Hepatocyte (in vitro differentiated cells): ENCODE data around the gene AOPEP. TPM values are rescaled to one million over a fixed set of nuclear protein-coding genes. Genes with fewer than 3 reads are reported as not detected.

Experiments
- DNase-seq: peaks from one replicate; pipeline ENCODE4 v3.0.0-alpha.2; 2016; ENCODE audit warnings: low spot score
- H2AFZ ChIP-seq: fragments of 200-600 bp; sonication (generic); 2 replicates; pipeline ENCODE4 v1.6.0; 2016; ENCODE audit warnings: antibody characterized with exemption, mild to moderate bottlenecking
- H3K27ac ChIP-seq: fragments of 200-600 bp; sonication (generic); 2 replicates; pipeline ENCODE4 v1.5.1; 2016; ENCODE audit warnings: mild to moderate bottlenecking
- H3K27me3 ChIP-seq: fragments of 200-600 bp; sonication (generic); 2 replicates; pipeline ENCODE4 v1.6.1; 2016
- H3K36me3 ChIP-seq: fragments of 200-600 bp; sonication (generic); replicated peaks from 2 replicates; pipeline ENCODE4 v1.5.1; 2016; ENCODE audit warnings: low read depth; ENCODE audit not compliant: insufficient read depth
- H3K4me1 ChIP-seq: fragments of 200-600 bp; sonication (generic); 2 replicates; pipeline ENCODE4 v1.5.1; 2016; ENCODE audit warnings: mild to moderate bottlenecking, moderate library complexity; ENCODE audit not compliant: insufficient read depth
- H3K4me2 ChIP-seq: fragments of 200-600 bp; sonication (generic); 2 replicates; pipeline ENCODE4 v1.6.0; 2016
- H3K4me3 ChIP-seq: fragments of 200-600 bp; sonication (generic); 2 replicates; pipeline ENCODE4 v1.5.1; 2016; ENCODE audit warnings: mild to moderate bottlenecking
- H3K79me2 ChIP-seq: fragments of 200-600 bp; sonication (generic); 2 replicates; pipeline ENCODE4 v1.6.0; 2017; ENCODE audit warnings: mild to moderate bottlenecking
- H3K9me2 ChIP-seq: fragments of 200-600 bp; sonication (generic); replicated peaks from 2 replicates; pipeline ENCODE4 v1.6.0; 2017; ENCODE audit warnings: mild to moderate bottlenecking; ENCODE audit not compliant: insufficient read depth
- H3K9me3 ChIP-seq: fragments of 200-600 bp; sonication (generic); 2 replicates; pipeline ENCODE4 v1.5.1; 2016; ENCODE audit warnings: low read depth, mild to moderate bottlenecking
- H4K20me1 ChIP-seq: fragments of 200-600 bp; sonication (generic); 2 replicates; pipeline ENCODE4 v1.6.0; 2016; ENCODE audit warnings: mild to moderate bottlenecking; ENCODE audit not compliant: insufficient read depth, poor library complexity, severe bottlenecking
- CTCF ChIP-seq: fragments of 200-600 bp; sonication (generic); IDR thresholded peaks from 2 replicates; pipeline ENCODE4 v1.5.1; 2016; ENCODE audit warnings: antibody characterized with exemption, mild to moderate bottlenecking; ENCODE audit not compliant: poor library complexity
- EZH2 ChIP-seq: fragments of 200-600 bp; sonication (generic); IDR thresholded peaks from 2 replicates; pipeline ENCODE4 v1.6.1; 2016; ENCODE audit warnings: antibody characterized with exemption, mild to moderate bottlenecking, borderline replicate concordance
- EZH2phosphoT487 ChIP-seq: fragments of 200-600 bp; sonication (generic); IDR thresholded peaks from one replicate; pipeline ENCODE4 v1.6.1; 2018; ENCODE audit warnings: antibody characterized with exemption, mild to moderate bottlenecking, low read depth, moderate library complexity; ENCODE audit not compliant: unreplicated experiment, severe bottlenecking
- WGBS: methylation state at CpG from one replicate; pipeline ENCODE4 v1.1.6; 2016; ENCODE audit warnings: low lambda C conversion rate; ENCODE audit errors: missing lambda C conversion rate; 5-methylcytosine and 5-hydroxymethylcytosine counted together
- polyA plus RNA-seq: library from polyadenylated mRNA; unstranded; fragments of >200 nt; fragmentation: Nextera tagmentation; extraction: Ambion mirVana; gene quantifications from 2 replicates; pipeline ENCODE4 v1.2.1, GENCODE V29; 2016
- total RNA-seq: library from RNA; depleted of rRNA; stranded (reverse); fragments of >200 nt; gene quantifications from 2 replicates; pipeline ENCODE4 v1.2.3, GENCODE V29; 2014

The AOPEP gene
- total and polyA plus RNA-seq, 2 experiments from 2014 or later, result 82.8 to 101 TPM

- Histone ChIP-seq H3K4me3 (no peak overlapping the region), H3K9me3 (peaks cover under 1% of the 10 kb centered on the region), H3K4me1 (peaks cover 16% of the 10 kb centered on the region), H3K27ac (no peak overlapping the region), H3K79me2 (peaks cover 14% of the 10 kb centered on the region), H3K27me3 (no peaks in the 10 kb centered on the region), H3K9me2 (no peaks in the 10 kb centered on the region), H4K20me1 (no peaks in the 10 kb centered on the region), H2AFZ (no peak overlapping the region), H3K4me2 (no peak overlapping the region), H3K36me3 (no peaks in the 10 kb centered on the region)
- WGBS, result 87% methylated on average over 4 of the region's 4 CpGs
- TF ChIP-seq CTCF, result no peak
- TF ChIP-seq EZH2, result no peak
- no peak for TF ChIP-seq EZH2phosphoT487
- no peak for DNase-seq
Observed at GRCh38 chr9:94754976-94755475, 28.5 kb downstream of the AOPEP start.

GRCh38 chr9:94757158-94757557 lies 30.7 kb downstream of the AOPEP start:
- H4K20me1 ChIP-seq, result no peaks in the 10 kb centered on the region
- 77% methylated on average over 4 of the region's 4 CpGs for WGBS
- no peak overlapping the region for H3K4me2 ChIP-seq
- no peak overlapping the region for H2AFZ ChIP-seq
- DNase-seq, result no peak
- no peaks in the 10 kb centered on the region for H3K9me2 ChIP-seq
- TF ChIP-seq CTCF, result no peak
- no peak for TF ChIP-seq EZH2
- TF ChIP-seq EZH2phosphoT487, result no peak
- no peaks in the 10 kb centered on the region for H3K9me3 ChIP-seq
- H3K4me1 ChIP-seq, result peaks cover 24% of the 10 kb centered on the region
- peaks cover 22% of the 10 kb centered on the region for H3K79me2 ChIP-seq
- no peaks in the 10 kb centered on the region for H3K27me3 ChIP-seq
- no peak overlapping the region for H3K27ac ChIP-seq
- H3K4me3 ChIP-seq, result no peak overlapping the region
- H3K36me3 ChIP-seq, result no peaks in the 10 kb centered on the region

GRCh38 chr9:94758031-94758430 lies 31.5 kb downstream of the AOPEP start:
- Histone ChIP-seq H3K27ac (peak overlapping the region; percentile 54), H3K36me3 (no peaks in the 10 kb centered on the region), H3K9me3 (no peaks in the 10 kb centered on the region), H4K20me1 (no peaks in the 10 kb centered on the region), H3K4me3 (no peak overlapping the region), H2AFZ (no peak overlapping the region), H3K27me3 (no peaks in the 10 kb centered on the region), H3K4me1 (peaks cover 24% of the 10 kb centered on the region), H3K4me2 (no peak overlapping the region), H3K79me2 (peaks cover 30% of the 10 kb centered on the region), H3K9me2 (no peaks in the 10 kb centered on the region)
- TF ChIP-seq EZH2 (no peak), CTCF (no peak), EZH2phosphoT487 (no peak)
- DNase-seq, result no peak
- 81% methylated on average over 1 of the region's 1 CpG for WGBS

- DNase-seq, result no peak
- 61% methylated on average over 1 of the region's 1 CpG for WGBS
- H3K4me3 ChIP-seq, result no peak overlapping the region
Observed at GRCh38 chr9:94758880-94759279, 32.4 kb downstream of the AOPEP start.

More at GRCh38 chr9:94758880-94759279, 32.4 kb downstream of the AOPEP start:
- Histone ChIP-seq H3K9me3 (no peaks in the 10 kb centered on the region), H2AFZ (no peak overlapping the region), H3K27me3 (no peaks in the 10 kb centered on the region), H3K4me1 (peaks cover 24% of the 10 kb centered on the region), H3K4me2 (no peak overlapping the region), H3K27ac (peak overlapping the region; percentile 34), H3K79me2 (peaks cover 37% of the 10 kb centered on the region), H3K9me2 (no peaks in the 10 kb centered on the region), H3K36me3 (no peaks in the 10 kb centered on the region), H4K20me1 (no peaks in the 10 kb centered on the region)
- TF ChIP-seq EZH2phosphoT487 (no peak), CTCF (no peak), EZH2 (no peak)
